GM18502 (cell line): ENCODE results near the gene FASTKD1.
A peak's percentile ranks its signal among the peaks of the same experiment; 100 is the strongest.
"Not testable (repeated sequence)": the region's sequence is repeated elsewhere in the genome, so short reads cannot be mapped to it uniquely, and the experiment has no call there.

Experiments
- ATAC-seq: cut with Tn5 transposase; IDR thresholded peaks from one replicate; pipeline ENCODE4 v1.9.1; 2021; ENCODE audit warnings: mild to moderate bottlenecking; ENCODE audit not compliant: unreplicated experiment, poor library complexity

Gene FASTKD1

DNA sequence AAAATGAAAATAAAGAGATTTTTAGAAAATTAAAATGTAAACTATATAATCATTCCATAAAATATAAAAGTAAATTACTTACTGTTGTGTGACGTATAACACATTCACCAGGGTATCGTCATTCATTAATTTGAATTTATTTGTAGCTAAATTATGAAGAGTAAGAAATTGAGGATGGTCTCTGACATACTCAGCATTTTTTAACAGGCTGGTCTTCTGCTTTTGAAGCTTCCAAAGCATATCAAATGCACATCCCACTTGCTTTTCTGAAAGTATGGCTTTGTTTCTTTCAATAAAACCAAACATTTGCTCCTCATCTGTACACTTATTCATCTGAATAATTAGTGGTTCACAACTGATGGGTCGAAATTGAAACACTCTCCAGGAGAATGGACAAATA, 2.1 kb downstream of the FASTKD1 start:
- no peak for ATAC-seq

DNA sequence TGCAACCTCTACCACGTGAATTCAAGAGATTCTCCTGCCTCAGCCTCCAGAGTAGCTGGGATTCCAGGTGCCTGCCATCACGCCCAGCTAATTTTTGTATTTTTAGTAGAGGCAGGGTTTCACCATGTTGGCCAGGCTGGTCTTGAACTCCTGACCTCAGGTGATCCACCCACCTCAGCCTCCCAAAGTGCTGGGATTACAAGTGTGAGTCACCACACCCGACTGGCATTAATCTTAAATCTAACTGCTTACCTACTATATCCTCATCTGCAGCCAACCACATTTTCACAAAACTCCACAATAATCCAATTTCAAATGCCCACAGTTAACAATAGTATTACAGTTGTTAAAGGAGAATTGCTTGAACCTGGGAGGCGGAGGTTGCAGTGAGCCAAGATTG, 2.9 kb downstream of the FASTKD1 start:
- not testable (repeated sequence) for ATAC-seq

DNA sequence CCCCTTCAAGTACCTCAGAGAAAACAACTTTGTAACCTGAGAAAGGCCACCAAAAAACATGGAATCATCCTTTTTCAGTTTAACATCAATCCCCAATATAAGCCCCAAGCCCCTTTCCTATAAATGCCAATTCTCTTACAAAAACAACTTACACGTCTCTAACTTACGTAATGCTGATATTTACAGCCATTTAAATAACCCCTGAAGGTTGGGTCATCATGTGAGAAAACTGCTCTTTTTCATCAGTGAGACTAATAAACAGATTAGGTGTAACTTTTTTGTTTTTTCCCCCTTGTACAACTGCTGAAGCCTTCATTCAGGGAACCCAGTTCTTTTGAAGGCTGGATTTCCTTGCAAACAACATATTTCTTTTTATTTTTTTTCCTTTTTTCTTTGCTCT, 3.7 kb downstream of the FASTKD1 start:
- no peak for ATAC-seq

DNA sequence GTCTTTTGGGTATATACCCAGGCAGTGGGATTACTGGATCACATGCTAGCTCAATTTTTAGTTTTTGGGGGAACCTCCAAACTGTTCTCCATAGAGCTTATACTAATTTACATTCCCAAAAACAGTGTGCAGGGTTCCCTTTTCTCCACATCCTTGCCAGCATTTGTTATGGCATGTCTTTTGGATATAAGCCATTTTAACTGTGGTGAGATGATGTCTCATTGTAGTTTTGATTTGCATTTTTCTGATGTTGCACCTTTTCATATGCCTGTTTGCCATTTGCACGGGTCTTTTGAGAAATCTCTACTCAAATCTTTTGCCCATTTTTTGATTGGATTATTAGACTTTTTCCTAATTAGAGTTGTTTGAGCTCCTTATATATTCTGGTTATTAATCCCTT, 8.0 kb downstream of the FASTKD1 start:
- ATAC-seq, result no peak

DNA sequence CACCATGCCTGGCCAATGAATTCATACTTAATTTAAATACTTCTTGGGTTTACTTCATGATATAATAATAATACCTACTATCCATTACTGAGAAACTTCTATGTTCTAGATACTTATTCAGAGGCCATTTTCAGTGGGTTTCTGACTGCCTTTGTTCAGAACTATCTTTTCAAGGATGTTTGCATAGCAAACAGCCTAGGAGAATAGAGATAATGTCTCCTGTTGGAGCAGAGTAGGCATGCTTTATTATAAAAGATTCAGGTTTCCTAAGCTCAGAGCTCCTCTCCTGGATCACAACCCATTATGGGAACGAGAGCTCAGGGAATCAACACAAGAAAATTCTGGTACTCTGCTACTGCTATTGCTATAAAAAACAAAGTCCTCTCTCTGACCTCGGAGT, 11.1 kb downstream of the FASTKD1 start:
- no peak for ATAC-seq

DNA sequence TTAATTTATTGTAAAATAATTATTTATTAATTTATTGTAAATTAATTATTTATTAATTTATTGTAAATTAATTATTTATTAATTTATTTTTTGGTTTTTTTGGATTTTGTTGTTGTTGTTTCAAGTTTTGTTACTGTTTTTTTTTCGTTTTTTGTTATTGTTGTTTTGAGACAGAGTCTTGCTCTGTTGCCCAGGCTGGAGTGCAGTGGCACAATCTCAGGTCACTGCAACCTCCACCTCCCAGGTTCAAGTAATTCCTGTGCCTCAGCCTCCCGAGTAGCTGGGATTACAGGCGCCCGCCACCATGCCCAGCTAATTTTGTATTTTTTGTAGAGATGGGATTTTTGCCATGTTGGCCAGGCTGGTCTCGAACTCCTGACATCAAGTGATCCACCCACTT, 11.6 kb downstream of the FASTKD1 start:
- not testable (repeated sequence) for ATAC-seq

DNA sequence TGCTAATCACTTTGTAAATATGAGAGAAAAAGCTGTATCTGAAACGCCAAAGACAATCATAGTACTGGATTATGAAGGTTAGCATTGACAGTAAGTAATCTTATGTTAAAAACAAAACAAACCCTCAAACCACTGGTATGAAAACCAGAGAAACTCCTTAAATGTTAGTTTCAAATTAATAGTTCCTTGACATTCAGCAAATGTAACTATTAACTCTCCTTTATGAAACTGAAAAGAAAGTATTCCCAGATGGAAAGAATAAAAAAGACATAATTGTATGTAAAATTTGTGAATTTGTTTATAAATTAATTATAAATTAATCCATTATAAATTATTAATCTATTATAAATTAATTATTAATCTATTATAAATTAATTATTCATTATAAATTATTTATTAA, 12.3 kb downstream of the FASTKD1 start:
- no peak for ATAC-seq

DNA sequence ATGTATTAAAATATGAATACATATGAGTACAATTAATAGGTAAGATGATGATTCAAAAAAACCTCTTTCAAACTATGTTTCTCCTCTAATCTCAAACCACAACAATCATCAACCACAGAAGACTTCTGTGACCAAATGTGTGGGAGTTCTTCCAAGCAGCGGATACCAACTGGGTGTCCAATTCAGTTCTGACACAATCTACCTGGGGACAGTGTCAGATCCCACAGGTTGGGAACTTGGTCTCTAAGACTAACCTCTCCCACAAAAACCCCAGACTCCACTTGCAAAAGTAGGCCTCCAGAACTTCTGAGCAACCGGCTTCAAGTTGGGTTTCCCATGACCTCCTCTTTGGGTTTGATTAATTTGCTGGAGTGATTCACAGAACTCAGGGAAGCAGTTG, 26.9 kb downstream of the FASTKD1 start:
- no peak for ATAC-seq

DNA sequence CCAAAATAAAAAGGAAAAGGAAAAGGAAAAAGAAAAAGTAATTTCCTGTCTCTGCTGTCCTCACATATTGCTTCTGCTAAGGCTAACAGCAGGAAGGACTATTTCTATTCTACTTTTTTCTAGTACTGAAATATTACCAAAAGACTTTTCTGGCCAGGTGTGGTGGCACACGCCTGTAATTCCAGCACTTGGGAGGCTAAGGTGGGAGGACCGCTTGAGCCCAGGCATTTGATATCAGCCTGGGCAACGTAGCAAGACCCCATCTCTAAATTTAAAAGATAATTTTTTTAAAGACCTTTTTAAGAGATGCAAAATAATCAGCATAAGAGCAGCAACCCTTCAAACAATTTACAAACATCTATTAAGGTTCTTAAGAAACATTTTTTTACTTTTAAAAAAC, 31.2 kb downstream of the FASTKD1 start:
- no peak for ATAC-seq

DNA sequence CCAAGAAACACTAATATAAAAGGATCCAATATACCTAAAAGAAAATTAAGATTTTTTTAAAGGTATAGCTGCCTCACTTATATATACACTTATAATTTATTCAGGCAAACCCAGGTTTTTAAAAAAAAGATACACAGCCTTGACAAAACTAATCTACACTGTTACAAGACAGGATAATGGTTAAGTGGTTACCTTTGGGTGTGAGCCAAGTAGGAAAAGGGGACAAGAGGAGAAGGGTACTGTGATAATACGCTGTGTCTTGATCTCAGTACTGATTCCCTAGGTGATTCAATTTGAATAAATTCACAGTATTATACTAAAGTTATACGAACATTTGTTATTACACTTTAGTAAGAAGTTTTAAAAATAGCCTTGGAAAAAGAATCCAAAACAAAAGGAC, 33.5 kb downstream of the FASTKD1 start:
- no peak for ATAC-seq

DNA sequence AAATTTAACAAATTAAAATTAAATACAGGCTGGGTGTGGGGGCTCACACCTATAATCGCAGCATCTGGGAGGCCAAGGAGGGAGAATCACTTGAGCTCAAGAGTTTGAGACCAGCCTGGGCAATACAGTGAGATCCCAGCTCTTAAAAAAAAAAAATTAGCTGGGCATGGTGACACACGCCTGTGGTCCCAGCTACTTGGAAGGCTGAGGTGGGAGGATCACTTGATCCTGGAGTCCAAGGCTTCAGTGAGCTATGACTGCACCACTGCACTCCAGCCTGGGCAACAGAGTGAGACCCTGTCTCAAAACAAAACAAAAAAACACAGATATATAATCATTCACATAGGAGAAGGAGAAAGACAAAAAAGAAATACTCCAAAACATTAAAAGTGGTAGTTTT, 34.2 kb downstream of the FASTKD1 start:
- ATAC-seq, result not testable (repeated sequence)

DNA sequence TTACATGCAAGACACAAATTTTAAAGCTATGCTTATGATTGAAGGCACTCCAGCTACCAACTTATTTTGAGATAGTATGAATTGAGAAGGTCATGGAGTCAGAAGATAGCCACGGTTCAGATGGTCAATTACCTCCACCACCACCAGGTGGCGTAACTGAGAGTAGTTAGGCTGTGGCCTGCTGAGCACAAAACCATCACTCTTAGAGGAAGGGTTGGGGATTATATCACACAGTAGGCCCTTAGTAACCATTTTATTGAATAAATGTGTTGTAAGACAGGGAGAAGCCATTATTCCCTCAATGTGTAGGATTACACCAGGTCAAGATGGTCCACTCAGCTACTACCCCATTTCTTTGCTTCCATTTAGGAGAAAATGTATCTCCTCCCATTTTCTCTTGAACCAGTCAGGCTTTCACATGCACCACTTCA, 45.4 kb downstream of the FASTKD1 start:
- peak; percentile 81 for ATAC-seq

DNA sequence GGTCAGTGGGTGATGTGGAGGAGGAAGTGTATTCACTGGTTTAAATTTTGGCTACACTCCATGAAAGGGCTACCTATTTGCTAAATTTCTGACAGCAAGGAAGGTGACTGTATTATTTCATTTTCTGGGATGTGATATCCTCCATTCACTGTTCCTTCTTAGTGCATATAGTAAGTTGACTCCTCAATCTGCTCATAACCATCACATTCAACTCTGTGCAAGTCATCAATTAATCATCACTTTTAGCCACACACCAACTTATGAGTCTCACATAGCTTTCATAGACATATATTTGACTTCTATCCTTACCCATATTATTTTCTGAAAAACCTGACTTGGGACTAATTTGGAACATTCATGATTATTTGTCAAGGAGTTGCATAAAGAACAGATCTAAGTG, 47.2 kb downstream of the FASTKD1 start:
- no peak for ATAC-seq

DNA sequence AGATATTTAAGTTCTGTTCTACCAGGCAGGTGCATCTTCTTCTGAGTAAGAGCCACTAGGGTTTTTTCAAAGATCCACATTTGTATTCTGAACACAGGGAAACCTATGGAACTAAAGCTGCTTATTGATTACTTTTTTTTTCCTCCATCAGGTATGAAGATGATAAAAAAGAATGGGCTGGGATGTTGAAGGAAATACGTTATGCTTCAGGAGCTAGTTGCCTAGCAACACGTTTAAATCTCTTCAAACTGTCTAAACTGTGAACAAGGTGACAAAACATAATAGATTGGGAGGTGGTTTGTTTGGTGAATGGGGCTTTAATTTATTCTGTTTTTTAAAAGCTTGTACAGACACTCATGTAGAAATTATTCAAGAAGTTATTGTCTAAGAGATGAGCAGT, 48.2 kb downstream of the FASTKD1 start:
- no peak for ATAC-seq

DNA sequence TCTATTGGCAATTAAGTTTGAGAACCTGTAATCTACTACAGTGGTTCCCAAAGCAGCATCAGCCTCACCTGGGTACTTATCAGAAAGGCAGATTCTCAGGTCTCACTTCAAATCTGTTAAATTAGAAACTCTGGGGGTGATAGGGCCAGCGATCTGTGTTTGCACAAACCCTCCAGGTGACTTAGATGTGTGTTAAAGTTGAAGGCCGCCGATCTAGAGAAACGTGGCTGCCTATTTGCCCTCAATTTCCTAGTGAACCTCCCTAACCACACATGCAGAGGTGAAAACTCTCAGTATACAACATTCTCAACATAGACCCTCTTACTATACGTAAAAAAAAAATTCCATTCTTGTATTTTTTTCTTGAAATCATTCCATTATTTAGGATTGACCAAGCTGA, 50.0 kb downstream of the FASTKD1 start:
- no peak for ATAC-seq

DNA sequence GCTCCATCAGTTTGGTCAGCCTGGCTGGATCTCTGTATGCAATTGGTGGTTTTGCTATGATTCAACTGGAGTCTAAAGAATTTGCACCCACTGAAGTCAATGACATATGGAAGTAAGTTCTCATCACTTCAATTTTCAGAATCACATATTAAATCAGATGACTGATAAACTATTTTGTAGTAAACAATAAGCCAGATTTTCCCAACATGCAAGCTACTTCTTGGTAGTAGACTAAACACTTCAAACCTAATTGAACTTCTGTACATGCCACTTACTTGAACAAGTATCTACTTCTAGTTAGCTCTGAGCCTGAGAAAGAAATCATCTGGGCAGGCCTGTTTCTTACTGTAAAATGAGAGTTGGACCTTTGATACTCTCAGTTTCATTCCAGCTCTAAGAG, 52.8 kb downstream of the FASTKD1 start:
- ATAC-seq, result no peak

DNA sequence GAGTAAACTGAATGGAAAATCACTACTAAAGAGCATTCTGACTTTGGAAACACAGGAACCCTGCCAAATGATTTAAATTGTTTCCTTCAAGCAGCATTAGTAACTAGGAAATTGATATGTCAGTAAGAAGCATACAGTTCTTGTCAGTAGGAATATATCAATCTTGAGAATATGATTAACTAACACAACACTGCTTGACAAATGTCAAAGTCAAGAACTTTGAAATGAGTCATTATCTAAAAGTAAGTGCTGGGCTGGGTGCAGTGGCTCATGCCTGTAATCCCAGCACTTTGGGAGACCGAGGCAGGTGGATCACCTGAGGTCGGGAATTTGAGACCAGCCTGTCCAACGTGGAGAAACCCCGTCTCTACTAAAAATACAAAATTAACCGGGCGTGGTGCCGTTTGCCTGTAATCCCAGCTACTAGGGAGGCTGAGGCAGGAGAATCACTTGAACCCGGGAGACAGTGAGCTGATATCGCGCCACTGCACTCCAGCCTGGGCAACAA, 57.1 kb downstream of the FASTKD1 start:
- ATAC-seq, result not testable (repeated sequence)

DNA sequence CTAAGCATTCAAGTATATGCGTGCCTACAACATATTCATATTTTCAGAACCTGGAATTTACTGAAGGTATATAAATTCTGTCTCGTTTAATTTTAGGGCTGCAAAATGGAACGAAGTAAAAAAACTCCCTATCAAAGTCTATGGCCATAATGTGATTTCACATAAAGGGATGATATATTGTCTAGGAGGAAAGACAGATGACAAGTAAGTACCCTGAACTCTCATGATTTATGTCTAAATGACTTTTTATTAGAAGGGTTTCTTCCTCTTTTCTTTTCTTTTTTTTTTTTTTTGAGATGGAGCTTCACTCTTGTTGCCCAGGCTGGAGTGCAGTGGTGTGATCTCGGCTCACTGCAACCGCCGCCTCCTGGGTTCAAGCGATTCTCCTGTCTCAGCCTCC, 58.9 kb downstream of the FASTKD1 start:
- not testable (repeated sequence) for ATAC-seq

DNA sequence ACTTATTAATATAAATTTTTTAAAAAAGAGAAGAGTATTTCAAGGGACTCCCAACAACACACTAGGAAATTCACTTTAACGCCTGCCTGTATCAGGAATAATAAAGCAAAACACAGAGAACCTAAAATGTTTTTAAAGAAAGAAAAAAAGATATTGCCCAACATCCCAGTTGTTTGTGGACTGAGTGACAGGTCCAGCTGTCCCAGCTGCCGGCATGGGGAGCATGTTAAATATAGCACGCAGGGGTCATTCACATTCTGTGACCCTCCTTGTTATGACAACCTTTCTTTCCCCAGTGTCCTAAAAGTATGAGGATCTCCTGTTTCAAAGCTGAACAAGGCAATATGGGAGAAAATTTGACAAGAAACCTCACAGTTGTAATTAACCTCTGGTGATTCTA, 59.7 kb downstream of the FASTKD1 start:
- no peak for ATAC-seq

DNA sequence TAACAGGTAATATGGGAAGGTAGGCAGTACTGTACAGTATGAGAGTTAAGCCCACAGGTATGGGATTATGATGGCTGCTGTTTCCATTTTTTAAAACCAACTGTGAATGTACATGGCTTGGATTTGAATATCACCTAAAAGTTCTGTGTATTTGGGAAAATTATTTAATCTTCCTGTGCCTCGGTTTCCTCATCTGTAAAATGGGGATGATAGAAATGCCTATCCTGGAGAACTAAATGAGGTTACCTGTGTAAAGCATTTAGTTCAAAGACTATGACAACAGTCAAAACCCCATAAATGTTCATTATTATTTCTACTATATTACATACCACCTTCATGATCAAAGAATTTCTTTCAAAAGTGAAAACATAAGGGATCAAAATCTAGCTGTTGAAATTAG, 60.6 kb downstream of the FASTKD1 start:
- no peak for ATAC-seq

DNA sequence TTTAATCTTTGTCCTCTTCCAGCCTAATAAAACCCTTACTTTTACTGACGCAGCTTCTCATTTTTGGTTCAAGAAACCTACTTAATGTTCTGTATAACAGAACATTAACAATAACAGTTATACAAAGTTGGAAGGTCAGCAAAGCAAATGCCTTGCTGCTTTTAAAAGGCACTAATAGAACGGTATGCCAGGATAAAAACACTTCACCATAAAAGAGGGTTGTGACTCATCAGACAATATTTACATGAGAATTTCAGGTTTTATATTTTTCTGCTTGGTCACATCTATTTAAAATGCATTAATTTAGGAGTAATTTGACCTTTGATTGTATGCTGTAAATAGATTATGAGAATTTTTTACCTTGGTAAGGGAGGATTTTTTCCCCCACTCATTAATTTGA, 61.1 kb downstream of the FASTKD1 start:
- ATAC-seq, result no peak

DNA sequence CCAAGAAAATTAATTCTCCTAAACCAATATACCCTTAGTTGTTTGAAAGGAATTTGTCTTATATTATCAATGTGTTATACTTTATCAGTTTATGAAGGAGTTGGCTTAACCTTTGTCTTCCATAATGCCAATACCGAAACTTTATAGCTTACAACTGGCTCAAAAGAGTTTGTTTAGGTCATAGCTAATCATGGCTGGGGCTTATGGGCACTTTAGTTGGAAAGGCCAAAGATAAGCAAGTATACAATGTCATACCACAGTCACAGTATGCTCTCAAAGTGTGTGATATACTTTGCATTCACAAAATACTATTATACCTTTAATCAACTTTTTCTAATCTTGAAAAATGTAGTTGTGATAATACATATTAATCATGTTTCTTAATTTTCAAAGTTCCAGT, 61.8 kb downstream of the FASTKD1 start:
- no peak for ATAC-seq

DNA sequence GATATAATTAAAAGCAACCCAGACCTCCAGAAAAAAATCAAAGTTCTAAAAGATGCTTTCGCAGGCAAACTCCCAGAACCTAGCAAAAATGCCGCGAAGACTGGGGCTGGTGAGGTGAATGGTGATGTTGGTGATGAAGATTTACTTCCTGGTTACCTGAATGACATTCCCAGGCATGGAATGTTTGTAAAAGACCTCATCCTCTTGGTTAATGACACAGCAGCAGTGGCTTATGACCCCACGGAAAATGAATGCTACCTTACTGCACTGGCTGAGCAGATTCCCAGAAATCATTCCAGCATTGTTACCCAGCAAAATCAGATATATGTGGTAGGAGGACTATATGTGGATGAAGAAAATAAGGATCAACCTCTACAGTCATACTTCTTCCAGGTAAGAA, 63.2 kb downstream of the FASTKD1 start:
- no peak for ATAC-seq
